BJ (cell line): ENCODE measurements around the gene SLC9A1. TPM values are rescaled to one million over a fixed set of nuclear protein-coding genes. Genes with fewer than 3 reads are reported as not detected.

Experiments
- CTCF ChIA-PET: fragments of 350-600 bp; formaldehyde crosslinking; extraction: SDS; loops from one replicate; lab custom pipeline; 2021; ENCODE audit warnings: antibody characterized with exemption, inconsistent platforms; lab: Yijun Ruan, JAX
- POLR2A ChIA-PET: fragments of 300-600 bp; sonication (Branson Sonifier 250); formaldehyde crosslinking; extraction: SDS; loops from one replicate; lab custom pipeline; 2021; ENCODE audit warnings: antibody characterized with exemption; lab: Charles Lee
- DNase-seq: peaks from one replicate; pipeline ENCODE4 v3.0.0-alpha.2; 2011; ENCODE audit warnings: low read depth
- H3K27me3 ChIP-seq: 2 replicates; pipeline ENCODE4 v1.6.0; 2011; ENCODE audit warnings: low read length; ENCODE audit not compliant: control insufficient read depth, insufficient read depth
- H3K36me3 ChIP-seq: 2 replicates; pipeline ENCODE4 v1.5.1; 2011; ENCODE audit warnings: low read length; ENCODE audit not compliant: control insufficient read depth, insufficient read depth
- H3K4me3 ChIP-seq: 2 replicates; pipeline ENCODE4 v1.5.1; 2011; ENCODE audit warnings: low read depth, mild to moderate bottlenecking, control low read depth, low read length
- CTCF ChIP-seq: IDR thresholded peaks from 2 replicates; pipeline ENCODE4 v1.5.1; 2011; ENCODE audit warnings: low read depth, mild to moderate bottlenecking, control low read depth, inconsistent platforms, low read length, moderate library complexity; ENCODE audit not compliant: insufficient read depth
- polyA plus RNA-seq: library from polyadenylated mRNA; depleted of rRNA; stranded (reverse); fragments of >200 nt; gene quantifications from 2 replicates; pipeline ENCODE4 v1.2.3, GENCODE V29; 2011

The SLC9A1 gene
- polyA plus RNA-seq, 1 experiment, result 18.9 TPM

DNA sequence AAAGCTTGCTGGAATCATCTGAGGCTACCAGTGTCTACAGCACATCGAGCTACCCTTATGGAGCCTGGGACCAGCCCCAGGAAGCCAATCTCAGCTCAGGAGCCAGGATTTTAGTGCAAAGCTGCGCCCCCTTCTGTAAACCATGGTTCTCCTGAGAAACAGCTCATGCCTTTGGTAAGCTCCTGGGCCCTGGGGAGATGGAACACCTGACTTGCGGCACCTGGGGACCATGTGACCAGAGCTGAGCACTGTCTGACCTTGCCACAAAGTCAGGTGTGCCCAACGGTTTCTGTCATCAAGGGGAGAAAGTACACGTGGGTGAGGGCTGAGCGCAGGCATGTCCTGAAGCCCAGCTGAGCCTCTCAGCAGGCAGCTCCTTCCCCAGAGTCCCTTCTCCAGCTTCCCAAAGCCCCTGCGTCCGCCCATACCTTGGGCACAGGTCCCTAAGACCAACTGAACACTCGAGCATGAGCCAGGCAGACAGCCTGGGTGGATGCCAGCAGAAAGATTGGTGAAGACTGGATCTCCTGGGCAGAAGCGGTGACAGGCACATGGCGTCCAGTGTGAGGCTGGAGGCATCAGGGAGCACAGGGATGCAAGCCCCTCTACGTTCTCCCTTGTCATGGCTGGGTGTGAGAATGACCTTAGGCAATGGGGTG is 84.4 kb downstream of the SLC9A1 start:
- ChIA-PET POLR2A (no interaction called here), CTCF (interaction anchor here (1.0 to 4.3 kb wide), 8 partner anchors 9 to 73 kb away, joined by 3 to 20 read pairs (median 4); no protein-coding TSS in a partner anchor)
- Histone ChIP-seq H3K27me3 (no peaks in the 10 kb centered on the region; the same call in none of the 2 replicates), H3K4me3 (no peak overlapping the region), H3K36me3 (no peaks in the 10 kb centered on the region)
- 0 out of 2 replicates have a peak, but pooled peaks have one; percentile 6 for TF ChIP-seq CTCF
- DNase-seq, result no peak

DNA sequence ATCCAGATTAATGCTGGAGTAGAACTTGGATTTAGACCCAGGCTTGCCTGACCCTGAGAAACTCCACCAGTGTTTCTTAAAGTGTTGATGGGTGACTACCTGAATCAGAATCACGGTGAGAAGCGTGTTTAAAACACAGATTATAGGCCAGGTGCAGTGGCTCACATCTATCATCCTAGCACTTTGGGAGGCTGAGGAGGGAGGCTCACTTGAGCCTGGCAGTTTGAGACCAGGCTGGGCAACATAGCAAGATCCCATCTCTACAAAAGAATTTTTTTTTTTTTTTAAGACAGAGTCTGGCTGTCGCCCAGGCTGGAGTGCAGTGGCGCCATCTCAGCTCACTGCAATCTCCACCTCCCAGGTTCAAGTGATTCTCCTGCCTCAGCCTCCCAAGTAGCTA is 86.0 kb downstream of the SLC9A1 start:
- no peak for DNase-seq
- no peaks in the 10 kb centered on the region; the same call in none of the 2 replicates for H3K27me3 ChIP-seq
- H3K36me3 ChIP-seq, result no peaks in the 10 kb centered on the region
- POLR2A ChIA-PET, result no interaction called here
- CTCF ChIA-PET, result interaction anchor here (1.4 to 4.3 kb wide), 4 partner anchors 14 to 34 kb away, joined by 4 to 27 read pairs (median 8); no protein-coding TSS in a partner anchor
- H3K4me3 ChIP-seq, result no peak overlapping the region
- no peak for TF ChIP-seq CTCF

DNA sequence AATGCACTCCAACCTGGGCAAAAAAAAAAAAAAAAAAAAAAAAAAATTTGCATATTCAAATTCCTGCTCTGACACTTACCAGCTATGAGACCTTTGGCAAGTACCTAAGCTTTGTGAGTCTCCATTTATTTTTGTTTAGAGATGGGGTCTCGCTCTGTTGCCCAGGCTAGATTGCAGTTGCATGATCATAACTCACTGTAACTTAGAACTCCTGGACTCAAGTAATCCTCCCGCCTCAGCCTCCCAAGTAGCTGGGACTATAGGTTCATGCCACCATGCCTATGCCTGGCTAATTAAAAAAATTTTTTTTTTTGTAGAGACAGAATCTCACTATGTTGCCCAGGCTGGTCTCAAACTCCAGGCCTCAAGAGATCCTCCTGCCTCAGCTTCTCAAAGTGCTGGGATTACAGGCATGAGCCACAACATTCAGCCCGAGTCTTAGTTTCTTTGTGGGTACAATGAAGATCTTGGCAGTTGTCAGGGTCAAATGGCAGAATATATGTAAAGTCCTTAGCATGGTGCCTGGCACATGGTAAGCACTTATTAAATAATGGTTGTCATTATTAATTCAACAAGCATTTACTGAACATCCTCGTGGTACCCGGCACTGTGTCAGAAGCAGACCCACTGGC is 88.8 kb downstream of the SLC9A1 start:
- TF ChIP-seq CTCF, result no peak
- no peak for DNase-seq
- ChIA-PET POLR2A (no interaction called here), CTCF (interaction anchor here (1.3 to 4.1 kb wide), 2 partner anchors 20 to 31 kb away, joined by 6 to 27 read pairs; no protein-coding TSS in a partner anchor)
- H3K4me3 ChIP-seq, result no peak overlapping the region
- H3K36me3 ChIP-seq, result no peaks in the 10 kb centered on the region
- H3K27me3 ChIP-seq, result no peaks in the 10 kb centered on the region; the same call in none of the 2 replicates

DNA sequence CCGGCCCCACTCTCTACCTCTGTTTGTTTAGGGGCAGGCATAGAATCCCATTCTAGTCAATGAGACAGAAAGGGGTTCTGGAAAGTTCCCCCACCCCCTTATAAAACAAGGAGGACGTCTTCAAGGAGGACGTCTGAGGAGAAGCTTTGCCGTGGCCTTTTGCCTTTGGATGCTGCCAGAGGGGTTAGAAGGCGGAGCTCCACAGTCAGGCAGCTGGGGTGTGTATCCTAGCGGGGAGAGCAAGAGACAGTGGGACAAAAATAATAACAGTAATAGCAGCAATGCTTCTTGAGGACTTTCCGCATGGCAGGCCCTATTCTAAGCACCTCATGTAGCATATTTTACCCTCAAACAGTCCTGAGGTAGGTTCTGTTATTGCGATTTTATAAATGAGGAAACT is 94.0 kb downstream of the SLC9A1 start:
- Histone ChIP-seq H3K36me3 (no peaks in the 10 kb centered on the region), H3K4me3 (no peak overlapping the region), H3K27me3 (peaks cover 6% of the 10 kb centered on the region; the same call in 1 of the 2 replicates)
- ChIA-PET CTCF (interaction anchor here (0.7 to 31.7 kb wide), 5 partner anchors 11 to 223 kb away, joined by 3 to 551 read pairs (median 3); no protein-coding TSS in a partner anchor), POLR2A (no interaction called here)
- TF ChIP-seq CTCF, result no peak
- DNase-seq, result no peak

DNA sequence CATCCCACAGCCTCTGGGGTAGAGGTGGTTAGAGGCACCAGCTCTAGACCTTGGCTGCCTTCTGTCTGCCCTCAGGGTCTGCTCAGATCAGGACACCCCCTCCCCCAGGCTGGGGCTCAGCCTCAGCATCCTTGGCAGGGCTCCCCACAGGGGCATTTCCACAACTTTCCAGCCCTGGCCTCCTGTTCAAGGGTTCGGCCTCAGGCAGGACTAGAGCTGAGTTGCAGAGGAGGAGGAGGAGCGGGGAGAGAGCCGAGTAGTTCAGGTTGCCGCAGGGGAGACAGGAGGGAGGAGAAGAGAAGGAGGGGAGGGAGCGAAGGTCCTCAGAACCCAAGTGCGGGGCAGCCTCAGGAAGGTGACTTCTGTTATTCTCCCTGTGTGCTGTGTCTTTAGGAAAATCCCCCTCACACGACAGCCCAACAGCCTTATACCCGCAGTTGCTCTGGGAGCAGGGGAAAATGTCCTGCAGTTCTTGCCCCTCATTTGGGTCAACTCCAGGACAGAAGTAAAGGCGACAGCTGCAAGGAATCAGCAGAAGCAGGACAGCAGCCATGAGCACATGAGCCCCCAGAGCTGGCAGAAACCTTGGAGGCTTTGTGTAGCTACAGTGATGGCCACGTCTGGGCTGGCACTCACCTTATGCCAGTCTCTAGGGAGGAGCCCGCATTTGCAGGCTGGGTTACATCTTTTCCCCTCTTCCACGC is 95.8 kb downstream of the SLC9A1 start:
- POLR2A ChIA-PET, result no interaction called here

More for the DNA sequence above, 95.8 kb downstream of the SLC9A1 start:
- DNase-seq, result no peak
- Histone ChIP-seq H3K4me3 (no peak overlapping the region), H3K36me3 (no peaks in the 10 kb centered on the region), H3K27me3 (peaks cover 6% of the 10 kb centered on the region; the same call in 1 of the 2 replicates)
- CTCF ChIA-PET, result interaction anchor here (8.2 to 31.7 kb wide), 2 partner anchors 14 to 40 kb away, joined by 89 to 551 read pairs; no protein-coding TSS in a partner anchor
- TF ChIP-seq CTCF, result no peak
